ENCODE data around the gene BCKDK. TPM values are rescaled to one million over a fixed set of nuclear protein-coding genes. Genes with fewer than 3 reads are reported as not detected.

BCKDK gene
- total and polyA plus RNA-seq, 2 of the 8 experiments (the other 6 are each of a cell fraction or from before 2014, with no cell fraction given): 49.6 to 77.1 TPM

DNA sequence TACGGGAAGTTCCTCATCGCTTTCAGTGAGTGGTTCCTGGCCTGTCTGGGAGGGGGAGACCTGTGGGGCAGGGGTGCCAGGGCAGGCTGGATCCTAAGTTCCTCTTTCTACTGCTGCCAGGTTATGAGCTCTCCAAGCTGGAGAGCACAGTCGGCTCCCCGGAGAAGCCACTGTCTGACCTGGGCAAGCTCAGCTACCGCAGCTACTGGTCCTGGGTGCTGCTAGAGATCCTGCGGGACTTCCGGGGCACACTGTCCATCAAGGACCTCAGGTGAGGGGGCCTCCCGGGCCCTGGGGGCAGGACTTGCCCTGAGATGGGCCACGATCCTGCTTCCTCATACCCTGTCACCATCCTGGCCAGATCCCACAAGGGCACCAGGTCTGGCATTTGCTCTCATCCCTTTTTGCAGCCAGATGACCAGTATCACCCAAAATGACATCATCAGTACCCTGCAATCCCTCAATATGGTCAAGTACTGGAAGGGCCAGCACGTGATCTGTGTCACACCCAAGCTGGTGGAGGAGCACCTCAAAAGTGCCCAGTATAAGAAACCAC, 22.2 kb downstream of the BCKDK start:
- Histone ChIP-seq H3K27me3 (replicated peaks in 1 of 4; ENCODE audit: control insufficient read depth in 3 of 4, extremely low read depth in 1 of 4, insufficient read depth in 3 of 4, low read length in 3 of 4) (no peaks in the 10 kb centered on the region), H3K18ac (ENCODE audit: extremely low read depth, low read length) (peak overlapping the region; percentile 15; the same call in 1 of the 2 replicates), H2BK15ac (ENCODE audit: low read length) (peak overlapping the region; percentile 34; the same call in 1 of the 2 replicates), H2BK5ac (ENCODE audit: low read depth, low read length) (peak overlapping the region; percentile 66; the same call in 1 of the 2 replicates), H3K9ac (replicated peaks in 1 of 4; ENCODE audit: extremely low read depth in 1 of 4, low read depth in 3 of 4, low read length in 3 of 4) (peak overlapping the region in 2 of 4 experiments; percentile 2 to 27; a peak in 2 of 7 replicates), H2BK20ac (ENCODE audit: low read length) (no peak overlapping the region), H4K8ac (ENCODE audit: extremely low read depth, insufficient read depth, low read length) (peak overlapping the region; percentile 8; the same call in 1 of the 2 replicates), H3K79me1 (ENCODE audit: low read depth, low read length) (peaks cover 4% of the 10 kb centered on the region), H2BK12ac (ENCODE audit: low read depth, low read length) (peak overlapping the region; percentile 29; the same call in 1 of the 2 replicates), H2AK5ac (ENCODE audit: low read depth, low read length) (no peak overlapping the region), H3K9me3 (ENCODE audit: insufficient read depth in 2 of 2, low read depth in 1 of 2, low read length in 1 of 2) (no peaks in the 10 kb centered on the region), H3K79me2 (ENCODE audit: control insufficient read depth in 1 of 2, insufficient read depth in 2 of 2, low read length in 2 of 2) (peaks cover 0 to 19% of the 10 kb centered on the region in 2 experiments; a peak in 2 of 4 replicates), H3K36me3 (ENCODE audit: control insufficient read depth in 2 of 4, insufficient read depth in 4 of 4, low read length in 3 of 4) (peaks cover 14 to 27% (median 19%) of the 10 kb centered on the region in 4 experiments), H3K23ac (ENCODE audit: insufficient read length) (no peak overlapping the region), H3K4ac (replicated peaks; ENCODE audit: insufficient read length, low read depth, low read length) (no peak overlapping the region), H2AFZ (ENCODE audit: low read length) (no peak overlapping the region), H4K20me1 (replicated peaks in 1 of 2; ENCODE audit: control insufficient read depth in 1 of 2, insufficient read depth in 2 of 2, low read length in 2 of 2) (peaks cover 4 to 6% of the 10 kb centered on the region in 2 experiments), H3K4me3 (ENCODE audit: extremely low read depth in 1 of 4, insufficient read depth in 2 of 4, low read depth in 3 of 4, low read length in 4 of 4) (0 out of 8 replicates have a peak overlapping the region, but pooled peaks of 1 of the 4 experiments have one; percentile 11), H4K5ac (ENCODE audit: insufficient read length, low read depth, low read length) (peak overlapping the region; percentile 56), H3K4me2 (ENCODE audit: insufficient read depth in 1 of 2, low read depth in 2 of 2, low read length in 2 of 2) (peak overlapping the region in 1 of 2 experiments; percentile 2; a peak in 1 of 4 replicates), H3K23me2 (ENCODE audit: low read depth, low read length) (peaks cover 11% of the 10 kb centered on the region), H3K56ac (replicated peaks; ENCODE audit: insufficient read length, low read depth, low read length) (no peak overlapping the region), H2BK120ac (replicated peaks; ENCODE audit: low read depth, low read length) (no peak overlapping the region), H3K14ac (ENCODE audit: insufficient read length) (no peak overlapping the region), H3K27ac (ENCODE audit: low read depth, low read length) (peak overlapping the region; percentile 70; the same call in 1 of the 2 replicates), H4K91ac (replicated peaks; ENCODE audit: insufficient read length, low read length) (peak overlapping the region; percentile 14), H3K4me1 (replicated peaks in 1 of 4; ENCODE audit: control insufficient read depth in 3 of 4, insufficient read depth in 4 of 4, low read length in 3 of 4) (peaks cover 0 to 33% (median 27%) of the 10 kb centered on the region in 4 experiments; a peak in 6 of 7 replicates)
- no peak for FAIRE-seq
- CTCF ChIA-PET (ENCODE audit: partially characterized antibody): interaction anchor here (1.0 to 1.7 kb wide), 4 partner anchors 11 to 38 kb away, joined by 3 to 6 read pairs (median 4); no protein-coding TSS in a partner anchor
- WGBS, 2 experiments (ENCODE audit: extremely low coverage in 1 of 2, insufficient coverage in 1 of 2, insufficient read length in 1 of 2, insufficient replicate concordance in 2 of 2, low coverage in 1 of 2, low lambda C conversion rate in 2 of 2, missing lambda C conversion rate in 1 of 2): 89% methylated on average over 10 of the region's 10 CpGs; no CpG with 5 or more reads in 1 of the 2 experiments
- no peak for DNase-seq (ENCODE audit: low read depth in 1 of 2, low spot score in 2 of 2)
- POLR2A ChIA-PET (ENCODE audit: partially characterized antibody): interaction anchor here (0.8 to 34.9 kb wide), 8 partner anchors 6 to 147 kb away, joined by 3 to 713 read pairs (median 8); partner anchors contain the start of genes BCKDK, FUS, KAT8 and PRSS36
- TF ChIP-seq POU5F1 (IDR thresholded peaks at IDR 0.05; ENCODE audit: low read depth, low read length) (no peak), RBBP5 (IDR thresholded peaks at IDR 0.05; ENCODE audit: borderline replicate concordance, low read depth, low read length) (no peak), CHD1 (IDR thresholded peaks at IDR 0.05; ENCODE audit: low read depth, low read length) (no peak), RXRA (IDR thresholded peaks at IDR 0.05; ENCODE audit: insufficient read depth, low read depth, low read length) (no peak), RAD21 (IDR thresholded peaks at IDR 0.05 in 1 of 2, conservative IDR thresholded peaks at IDR 0.05 in 1 of 2; ENCODE audit: low read depth in 2 of 2, low read length in 2 of 2) (no peak), BCL11A (IDR thresholded peaks at IDR 0.05; ENCODE audit: low read depth in 2 of 2, low read length in 2 of 2) (no peak), GTF2F1 (IDR thresholded peaks at IDR 0.05; ENCODE audit: borderline replicate concordance, low read depth, low read length) (no peak), HDAC6 (IDR thresholded peaks at IDR 0.05; ENCODE audit: low read depth, low read length) (no peak)
- TF ChIP-seq, protein P1, sequence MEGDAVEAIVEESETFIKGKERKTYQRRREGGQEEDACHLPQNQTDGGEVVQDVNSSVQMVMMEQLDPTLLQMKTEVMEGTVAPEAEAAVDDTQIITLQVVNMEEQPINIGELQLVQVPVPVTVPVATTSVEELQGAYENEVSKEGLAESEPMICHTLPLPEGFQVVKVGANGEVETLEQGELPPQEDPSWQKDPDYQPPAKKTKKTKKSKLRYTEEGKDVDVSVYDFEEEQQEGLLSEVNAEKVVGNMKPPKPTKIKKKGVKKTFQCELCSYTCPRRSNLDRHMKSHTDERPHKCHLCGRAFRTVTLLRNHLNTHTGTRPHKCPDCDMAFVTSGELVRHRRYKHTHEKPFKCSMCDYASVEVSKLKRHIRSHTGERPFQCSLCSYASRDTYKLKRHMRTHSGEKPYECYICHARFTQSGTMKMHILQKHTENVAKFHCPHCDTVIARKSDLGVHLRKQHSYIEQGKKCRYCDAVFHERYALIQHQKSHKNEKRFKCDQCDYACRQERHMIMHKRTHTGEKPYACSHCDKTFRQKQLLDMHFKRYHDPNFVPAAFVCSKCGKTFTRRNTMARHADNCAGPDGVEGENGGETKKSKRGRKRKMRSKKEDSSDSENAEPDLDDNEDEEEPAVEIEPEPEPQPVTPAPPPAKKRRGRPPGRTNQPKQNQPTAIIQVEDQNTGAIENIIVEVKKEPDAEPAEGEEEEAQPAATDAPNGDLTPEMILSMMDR (IDR thresholded peaks at IDR 0.05; ENCODE audit: control extremely low read depth in 1 of 3, insufficient read depth in 1 of 3, low read depth in 1 of 3, low read length in 3 of 3): no peak
